ENCODE results near the gene GDF15.
"Not testable (repeated sequence)": the region's sequence is repeated elsewhere in the genome, so short reads cannot be mapped to it uniquely, and the experiment has no call there.

GDF15 gene

GRCh38 chr19:18385675-18386542, at the start of gene GDF15:
Gene GDF15, plus strand, starts transcription at chr19:18386158. Its CDS starts 32 bp downstream, at chr19:18386190.
- no peak for DNase-seq (ENCODE audit: low read depth in 1 of 2, low spot score in 1 of 2)

GRCh38 chr19:18338541-18338940, 47.4 kb upstream of the GDF15 start:
- DNase-seq (ENCODE audit: low read depth in 1 of 2, low spot score in 1 of 2), result no peak

- no peak for DNase-seq (ENCODE audit: low read depth in 1 of 2, low spot score in 1 of 2)
These were observed 46.2 kb upstream of the GDF15 start for GRCh38 chr19:18339723-18340122.

GRCh38 chr19:18340190-18340989, 45.6 kb upstream of the GDF15 start, which contains the start of gene PGPEP1:
Gene PGPEP1, plus strand, starts transcription at chr19:18340598. Its CDS starts 84 bp downstream, at chr19:18340682.
- DNase-seq (ENCODE audit: low read depth in 1 of 2, low spot score in 1 of 2), result peak; percentile 19 to 65

- peak; percentile 36 to 44 for DNase-seq (ENCODE audit: low read depth in 1 of 2, low spot score in 1 of 2)
These were observed 44.7 kb upstream of the GDF15 start for GRCh38 chr19:18340990-18341868.

- DNase-seq (ENCODE audit: low read depth in 1 of 2, low spot score in 1 of 2), result no peak
These were observed 43.8 kb upstream of the GDF15 start for GRCh38 chr19:18342090-18342632.

- no peak for DNase-seq (ENCODE audit: low read depth in 1 of 2, low spot score in 1 of 2)
These were observed 41.4 kb upstream of the GDF15 start for GRCh38 chr19:18344582-18344950.

- no peak for DNase-seq (ENCODE audit: low read depth in 1 of 2, low spot score in 1 of 2)
These were observed 40.7 kb upstream of the GDF15 start for GRCh38 chr19:18345296-18345695.

GRCh38 chr19:18346091-18346490, 39.9 kb upstream of the GDF15 start:
- DNase-seq (ENCODE audit: low read depth in 1 of 2, low spot score in 1 of 2), result no peak

GRCh38 chr19:18348171-18348570, 37.8 kb upstream of the GDF15 start:
- no peak for DNase-seq (ENCODE audit: low read depth in 1 of 2, low spot score in 1 of 2)

GRCh38 chr19:18348818-18349339, 37.1 kb upstream of the GDF15 start:
- not testable (repeated sequence) for DNase-seq (ENCODE audit: low read depth in 1 of 2, low spot score in 1 of 2)

- no peak for DNase-seq (ENCODE audit: low read depth in 1 of 2, low spot score in 1 of 2)
These were observed 36.3 kb upstream of the GDF15 start for GRCh38 chr19:18349524-18350128.

GRCh38 chr19:18350490-18350889, 35.5 kb upstream of the GDF15 start:
- no peak for DNase-seq (ENCODE audit: low read depth in 1 of 2, low spot score in 1 of 2)

- DNase-seq (ENCODE audit: low read depth in 1 of 2, low spot score in 1 of 2), result no peak
These were observed 34.4 kb upstream of the GDF15 start for GRCh38 chr19:18351544-18351943.

GRCh38 chr19:18353378-18354005, 32.5 kb upstream of the GDF15 start:
- no peak for DNase-seq (ENCODE audit: low read depth in 1 of 2, low spot score in 1 of 2)

- DNase-seq (ENCODE audit: low read depth in 1 of 2, low spot score in 1 of 2), result not testable (repeated sequence)
These were observed 31.2 kb upstream of the GDF15 start for GRCh38 chr19:18354743-18355142.

GRCh38 chr19:18357041-18357440, 28.9 kb upstream of the GDF15 start:
- no peak for DNase-seq (ENCODE audit: low read depth in 1 of 2, low spot score in 1 of 2)

- DNase-seq (ENCODE audit: low read depth in 1 of 2, low spot score in 1 of 2), result no peak
These were observed 24.3 kb upstream of the GDF15 start for GRCh38 chr19:18361646-18362045.

GRCh38 chr19:18362934-18363542, 22.9 kb upstream of the GDF15 start:
- DNase-seq (ENCODE audit: low read depth in 1 of 2, low spot score in 1 of 2), result no peak
